Activated T-helper 2 cell treated with anti-CD3 and anti-CD28 coated beads, Interferon-gamma antibody, Interleukin-2, Interleukin-4, amounts not matched to agents 10 μg/mL and 5 μg/mL and 100 μg/mL, durations not matched to agents 14 hours and 24 hours and 36 hours (primary cell): Measurements from ENCODE around the gene CDC14B. TPM values are rescaled to one million over a fixed set of nuclear protein-coding genes. Genes with fewer than 3 reads are reported as not detected.

Source experiments
- DNase-seq: peaks from one replicate; pipeline ENCODE4 v3.0.0; 2021; ENCODE audit warnings: low spot score
- H3K27ac Mint-ChIP-seq: one replicate; pipeline ENCODE4 v1.8.0; 2021; ENCODE audit warnings: mixed read lengths
- H3K27me3 Mint-ChIP-seq: one replicate; pipeline ENCODE4 v1.8.0; 2021; ENCODE audit warnings: low read depth, mixed read lengths
- H3K36me3 Mint-ChIP-seq: one replicate; pipeline ENCODE4 v1.8.0; 2021; ENCODE audit warnings: low read depth, mixed read lengths
- H3K4me1 Mint-ChIP-seq: one replicate; pipeline ENCODE4 v1.8.0; 2021; ENCODE audit warnings: low read depth, mixed read lengths
- H3K4me3 Mint-ChIP-seq: one replicate; pipeline ENCODE4 v1.8.0; 2021; ENCODE audit warnings: low read depth, mild to moderate bottlenecking, moderate library complexity, mixed read lengths
- H3K9me3 Mint-ChIP-seq: one replicate; pipeline ENCODE4 v1.8.0; 2021; ENCODE audit warnings: mixed read lengths
- intact Hi-C: fragments of 100-400 bp; cut with micrococcal nuclease; formaldehyde crosslinking; loops from one replicate; pipeline ENCODE4 v1.15.1; 2023
- total RNA-seq: library from RNA; stranded (reverse); gene quantifications from 2 replicates; pipeline ENCODE4 v1.2.3, GENCODE V29; 2022

The CDC14B gene
- total RNA-seq, 1 donor from 2014 or later = 6.5 TPM

DNA sequence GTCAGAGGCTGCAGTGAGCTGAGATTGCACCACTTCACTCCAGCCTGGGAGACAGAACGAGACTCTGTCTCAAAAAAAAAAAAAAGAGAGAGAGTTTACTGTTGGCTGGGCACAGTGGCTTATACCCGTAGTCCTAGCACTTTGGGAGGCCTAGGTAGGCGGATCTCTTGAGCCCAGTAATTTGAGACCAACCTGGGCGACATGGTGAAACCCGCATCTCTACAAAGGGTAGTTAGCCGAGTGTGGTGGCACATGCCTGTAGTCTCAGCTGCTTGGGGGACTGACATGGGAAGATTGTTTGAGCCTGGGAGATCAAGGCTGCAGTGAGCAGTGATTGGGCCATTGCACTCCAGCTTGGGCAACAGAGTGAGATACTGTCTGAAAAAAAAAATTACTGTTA lies 157.1 kb downstream of the CDC14B start:
- DNase-seq = no peak
- intact Hi-C loops = no loop called here
- Mint-ChIP-seq H3K4me3 (no peak overlapping the region), H3K4me1 (peaks cover 3% of the 10 kb centered on the region), H3K27me3 (no peaks in the 10 kb centered on the region), H3K9me3 (no peaks in the 10 kb centered on the region), H3K36me3 (peaks cover 23% of the 10 kb centered on the region), H3K27ac (no peak overlapping the region)

DNA sequence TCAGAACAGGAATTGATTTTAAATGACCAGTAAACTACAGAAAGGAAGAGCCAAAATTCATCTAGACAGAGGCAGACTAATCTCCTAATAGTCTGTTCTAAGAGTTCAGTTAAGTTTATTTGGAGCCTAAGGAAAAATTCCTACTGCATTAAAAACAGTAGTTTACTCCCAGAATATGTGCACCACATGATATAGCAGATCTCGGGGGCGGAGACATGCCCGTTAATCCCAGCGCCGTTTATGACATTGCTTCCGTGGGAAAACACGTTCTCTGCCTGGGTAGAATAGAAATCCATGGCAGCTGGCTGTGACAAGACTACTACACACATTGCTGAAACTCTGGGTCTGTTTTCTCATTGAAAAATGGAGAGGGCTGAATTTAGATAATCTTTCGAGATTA lies 158.3 kb downstream of the CDC14B start:
- Mint-ChIP-seq H3K9me3 (no peaks in the 10 kb centered on the region), H3K4me3 (no peak overlapping the region), H3K4me1 (peaks cover 3% of the 10 kb centered on the region), H3K36me3 (peaks cover 23% of the 10 kb centered on the region), H3K27me3 (no peaks in the 10 kb centered on the region), H3K27ac (no peak overlapping the region)
- DNase-seq = no peak
- intact Hi-C loops = no loop called here

DNA sequence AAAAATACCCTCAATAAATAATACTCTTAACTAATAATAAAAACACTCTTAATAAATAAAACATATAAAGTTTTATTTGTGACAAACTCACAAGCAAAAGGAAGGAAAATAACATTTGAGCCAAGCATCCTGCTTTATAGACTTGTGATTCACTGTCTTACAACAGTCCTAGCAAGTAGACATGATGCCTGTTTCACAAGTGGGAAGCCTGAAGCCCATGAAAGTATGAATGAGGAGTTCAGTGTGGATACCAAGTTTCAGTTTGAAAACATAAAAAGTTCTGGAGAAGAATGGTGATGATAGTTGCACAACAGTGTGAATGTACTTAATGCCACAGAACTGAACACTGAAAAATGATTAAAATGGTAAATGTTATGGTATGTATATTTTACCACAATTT lies 158.8 kb downstream of the CDC14B start:
- Mint-ChIP-seq H3K27ac (no peak overlapping the region), H3K9me3 (no peaks in the 10 kb centered on the region), H3K4me3 (no peak overlapping the region), H3K36me3 (peaks cover 23% of the 10 kb centered on the region), H3K4me1 (peaks cover 3% of the 10 kb centered on the region), H3K27me3 (no peaks in the 10 kb centered on the region)
- intact Hi-C loops = no loop called here
- DNase-seq = no peak

DNA sequence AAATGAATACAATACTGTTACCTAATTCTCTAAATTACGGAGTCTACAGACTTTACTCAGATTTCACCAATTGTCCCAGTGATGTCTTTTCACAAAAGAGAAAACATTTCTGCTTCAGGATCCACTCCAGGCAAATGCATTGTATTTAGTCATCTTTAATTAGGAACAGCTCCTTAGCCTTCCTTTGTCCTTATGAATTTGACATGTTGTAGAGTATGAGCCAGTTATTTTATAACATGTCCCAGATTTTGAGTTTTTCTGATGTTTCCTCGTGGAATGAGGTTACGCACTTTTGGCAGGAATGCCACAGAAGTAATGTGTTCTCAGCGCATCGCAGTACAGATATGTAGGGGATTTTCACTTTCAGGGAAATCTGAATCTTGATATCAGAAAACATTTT lies 159.2 kb downstream of the CDC14B start:
- no peaks in the 10 kb centered on the region for H3K9me3 Mint-ChIP-seq
- H3K36me3 Mint-ChIP-seq = peaks cover 19% of the 10 kb centered on the region
- intact Hi-C loops = no loop called here
- no peak for DNase-seq
- peaks cover 3% of the 10 kb centered on the region for H3K4me1 Mint-ChIP-seq
- no peak overlapping the region for H3K27ac Mint-ChIP-seq
- no peaks in the 10 kb centered on the region for H3K27me3 Mint-ChIP-seq
- H3K4me3 Mint-ChIP-seq = no peak overlapping the region

DNA sequence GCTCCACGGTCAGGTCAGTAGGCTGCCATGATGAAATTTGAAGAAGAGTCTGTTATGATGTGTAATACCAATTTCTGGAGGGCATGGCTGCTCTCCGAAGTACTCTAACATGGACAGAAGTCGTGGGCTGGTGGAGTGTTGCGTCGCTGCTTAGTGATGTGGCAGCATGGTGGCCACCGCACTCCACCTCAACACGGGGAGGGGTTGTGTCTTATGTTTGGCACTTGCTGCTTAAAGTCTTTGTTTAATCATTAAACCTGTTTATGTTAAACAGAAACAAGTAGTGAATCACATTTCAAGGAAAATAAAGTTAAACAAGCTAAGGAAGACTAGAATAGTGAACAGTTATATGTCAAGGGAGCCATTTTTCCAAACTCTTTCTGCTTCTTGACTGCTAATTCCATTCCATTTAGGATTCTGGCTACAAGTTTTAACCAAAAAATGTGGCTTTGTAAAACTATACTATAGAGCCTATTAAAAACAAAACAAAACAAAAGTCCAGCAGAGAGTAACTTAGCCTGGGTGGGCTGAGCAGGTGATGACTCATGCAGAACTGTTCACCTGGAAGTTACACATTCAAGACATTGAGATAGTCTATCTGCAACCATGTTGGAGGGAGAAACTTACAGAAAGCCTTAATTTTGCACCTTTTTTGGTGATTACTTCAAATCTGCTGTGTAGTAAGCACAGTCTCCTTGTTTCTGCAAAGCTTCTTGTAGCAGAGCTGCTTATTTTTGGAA lies 160.2 kb downstream of the CDC14B start:
- Mint-ChIP-seq H3K27me3 (no peaks in the 10 kb centered on the region), H3K36me3 (peaks cover 15% of the 10 kb centered on the region), H3K27ac (no peak overlapping the region), H3K9me3 (no peaks in the 10 kb centered on the region), H3K4me3 (no peak overlapping the region), H3K4me1 (peaks cover 3% of the 10 kb centered on the region)
- no peak for DNase-seq
- intact Hi-C loops = no loop called here

DNA sequence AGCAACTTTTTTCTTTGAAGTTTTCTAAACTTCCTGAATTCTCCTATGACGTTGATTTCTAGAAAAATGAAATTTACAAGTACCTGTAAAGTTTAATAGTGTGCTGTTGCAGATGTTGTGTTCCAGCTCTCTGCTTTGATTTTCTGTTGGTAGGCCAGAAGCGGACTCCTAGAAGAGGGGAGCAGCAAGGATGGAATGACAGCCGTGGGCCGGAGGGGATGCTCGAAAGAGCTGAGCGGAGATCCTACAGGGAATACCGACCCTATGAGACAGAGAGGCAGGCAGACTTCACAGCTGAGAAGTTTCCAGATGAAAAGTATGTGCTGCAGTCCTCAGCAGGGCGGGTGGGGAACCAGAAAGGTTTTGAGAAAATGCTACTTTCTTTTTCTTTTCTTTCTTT lies 161.4 kb downstream of the CDC14B start:
- H3K9me3 Mint-ChIP-seq = no peaks in the 10 kb centered on the region
- DNase-seq = no peak
- H3K4me1 Mint-ChIP-seq = peaks cover 7% of the 10 kb centered on the region
- peaks cover 18% of the 10 kb centered on the region for H3K36me3 Mint-ChIP-seq
- no peak overlapping the region for H3K27ac Mint-ChIP-seq
- intact Hi-C loops = no loop called here
- H3K27me3 Mint-ChIP-seq = no peaks in the 10 kb centered on the region
- no peak overlapping the region for H3K4me3 Mint-ChIP-seq

DNA sequence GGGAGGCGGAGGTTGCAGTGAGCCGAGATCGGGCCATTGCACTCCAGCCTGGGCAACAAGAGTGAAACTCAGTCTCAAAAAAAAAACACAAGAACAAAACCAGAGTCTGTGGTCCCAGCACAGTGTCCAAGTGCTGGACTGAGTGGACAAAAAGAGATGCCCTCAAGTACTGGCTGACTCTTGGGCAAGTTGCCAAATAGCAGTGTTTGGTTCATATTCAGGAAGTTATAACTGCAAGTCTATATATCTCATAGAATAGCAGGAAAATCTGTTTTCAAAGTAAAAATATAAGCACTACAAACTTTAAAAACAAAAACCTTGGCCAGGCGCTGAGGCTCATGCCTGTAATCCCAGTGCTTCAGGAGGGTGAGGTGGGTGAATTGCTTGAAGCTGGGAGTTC lies 162.4 kb downstream of the CDC14B start:
- Mint-ChIP-seq H3K4me3 (no peak overlapping the region), H3K36me3 (peaks cover 18% of the 10 kb centered on the region), H3K9me3 (no peaks in the 10 kb centered on the region), H3K27ac (no peak overlapping the region), H3K27me3 (no peaks in the 10 kb centered on the region), H3K4me1 (peaks cover 11% of the 10 kb centered on the region)
- intact Hi-C loops = no loop called here
- DNase-seq = no peak

DNA sequence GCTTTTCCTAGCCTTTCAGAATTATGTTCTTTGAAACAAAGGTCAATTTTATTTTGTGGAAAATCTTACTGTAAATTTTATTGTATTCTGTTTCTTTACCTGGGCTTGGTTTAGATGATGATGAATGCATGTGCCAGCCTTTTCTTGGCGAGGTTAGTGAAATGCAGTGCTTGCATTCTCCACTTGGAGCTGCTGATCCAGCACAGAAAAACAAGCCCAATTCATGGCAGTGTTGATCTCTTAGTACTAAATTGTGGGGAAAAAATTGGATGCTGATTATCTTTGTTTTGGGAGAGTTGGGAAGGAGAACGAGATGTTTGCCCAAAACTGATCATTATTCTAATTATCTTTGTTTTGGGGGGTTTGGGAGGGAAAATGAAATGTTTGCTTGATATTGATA lies 166.0 kb downstream of the CDC14B start:
- intact Hi-C loops = loop anchor here (1.0 to 5.0 kb wide), 2 partner anchors 39 to 113 kb away; no protein-coding TSS in a partner anchor
- H3K4me1 Mint-ChIP-seq = peaks cover 18% of the 10 kb centered on the region
- H3K27ac Mint-ChIP-seq = no peak overlapping the region
- DNase-seq = no peak
- H3K27me3 Mint-ChIP-seq = peaks cover 5% of the 10 kb centered on the region
- no peaks in the 10 kb centered on the region for H3K9me3 Mint-ChIP-seq
- H3K4me3 Mint-ChIP-seq = no peak overlapping the region
- peaks cover 8% of the 10 kb centered on the region for H3K36me3 Mint-ChIP-seq

DNA sequence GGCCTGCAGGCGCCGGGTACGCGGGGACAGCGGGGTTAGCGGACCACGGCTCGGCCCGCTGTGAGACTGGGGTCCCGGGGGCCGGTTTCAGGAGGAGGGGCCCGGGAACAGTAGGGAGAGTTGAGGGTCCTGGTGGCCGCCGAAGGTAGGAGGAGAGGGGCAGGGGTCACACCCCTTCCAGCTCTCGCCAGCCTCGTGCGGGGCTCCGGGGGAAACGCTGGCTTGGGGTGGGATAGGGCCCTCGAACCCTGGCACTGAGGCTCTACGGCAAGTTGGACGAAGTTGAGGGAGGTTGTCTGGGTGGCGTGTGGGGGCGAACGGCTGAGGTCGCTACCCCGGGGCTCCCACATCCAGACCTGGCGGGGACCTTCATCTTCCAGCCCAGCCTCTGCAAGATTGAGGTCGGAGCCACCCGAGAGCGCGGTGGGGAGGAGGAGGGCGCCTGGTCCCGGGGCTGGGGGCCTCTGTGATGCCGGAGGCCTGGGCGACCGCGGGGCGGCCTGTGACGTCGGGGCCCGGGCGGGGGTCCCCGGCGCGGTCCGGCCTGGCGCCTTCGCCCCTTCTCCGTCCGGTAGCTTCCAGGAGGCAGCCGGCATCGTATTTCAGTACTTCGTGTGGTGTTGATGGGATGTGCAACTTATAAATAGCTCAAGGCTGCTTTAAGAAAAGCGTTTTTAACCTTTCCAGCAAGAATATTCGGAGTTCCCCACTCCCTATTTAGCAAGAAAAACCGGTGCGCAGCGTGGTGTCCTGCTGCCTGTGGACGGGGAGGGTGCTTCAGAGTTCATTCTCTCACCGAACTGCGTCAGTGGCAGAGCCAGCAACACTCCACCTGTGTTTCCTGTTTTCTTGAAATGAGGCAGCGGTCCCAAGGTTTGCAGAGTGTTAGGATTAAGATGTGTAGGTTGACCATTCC lies 168.8 kb downstream of the CDC14B start:
- Mint-ChIP-seq H3K27ac (peak overlapping the region; percentile 15), H3K9me3 (no peaks in the 10 kb centered on the region), H3K27me3 (peaks cover 11% of the 10 kb centered on the region), H3K36me3 (peaks cover 3% of the 10 kb centered on the region), H3K4me3 (peak overlapping the region; percentile 86), H3K4me1 (peaks cover 28% of the 10 kb centered on the region)
- DNase-seq = peak; percentile 14
- intact Hi-C loops = loop anchor here (2.0 to 5.0 kb wide), 2 partner anchors 28 to 41 kb away; no protein-coding TSS in a partner anchor

Other genes starting within 250 kb of the CDC14B start
- gene SLC35D2, start 236.1 kb downstream of the CDC14B start, total RNA-seq = 7.0 and 8.0 TPM in 2 replicates
- gene ZNF367, start 201.5 kb downstream of the CDC14B start, total RNA-seq = 19.5 and 19.6 TPM in 2 replicates
- gene HABP4, start 169.7 kb downstream of the CDC14B start, total RNA-seq = 14.3 and 14.4 TPM in 2 replicates
- gene PRXL2C, start 35.5 kb upstream of the CDC14B start, total RNA-seq = 11.1 and 13.8 TPM in 2 replicates
- gene ZNF510, start 158.2 kb upstream of the CDC14B start, total RNA-seq = 7.1 and 9.7 TPM in 2 replicates
- 4.5 and 4.7 TPM in 2 replicates for gene ZNF782, start 234.7 kb upstream of the CDC14B start, total RNA-seq